Esophagus muscularis mucosa (tissue), 3 donors: ENCODE measurements around the gene DECR2.

Experiments used
- POLR2A ChIP-seq: fragments of 450-650 bp; IDR thresholded peaks from one replicate; pipeline ENCODE4 v1.6.1; 2017; ENCODE audit warnings: antibody characterized with exemption, moderate library complexity, mild to moderate bottlenecking, low read depth
- POLR2AphosphoS5 ChIP-seq, 2 donors: sonication (generic); formaldehyde crosslinking; IDR thresholded peaks; one replicate each; pipeline ENCODE4 v1.6.1; 2017; ENCODE audit warnings: antibody characterized with exemption in 2 of 2
- TF ChIP-seq, protein P1 (sequence below), 3 experiments: fragments of 200-600 bp in 2 of 3; fragments of 450-650 bp in 1 of 3; sonication (generic) in 2 of 3; IDR thresholded peaks; one replicate each; pipeline ENCODE4 v1.5.1; 2017 to 2019; ENCODE audit warnings: antibody characterized with exemption in 3 of 3, mild to moderate bottlenecking in 2 of 3, moderate library complexity in 1 of 3

DNA sequence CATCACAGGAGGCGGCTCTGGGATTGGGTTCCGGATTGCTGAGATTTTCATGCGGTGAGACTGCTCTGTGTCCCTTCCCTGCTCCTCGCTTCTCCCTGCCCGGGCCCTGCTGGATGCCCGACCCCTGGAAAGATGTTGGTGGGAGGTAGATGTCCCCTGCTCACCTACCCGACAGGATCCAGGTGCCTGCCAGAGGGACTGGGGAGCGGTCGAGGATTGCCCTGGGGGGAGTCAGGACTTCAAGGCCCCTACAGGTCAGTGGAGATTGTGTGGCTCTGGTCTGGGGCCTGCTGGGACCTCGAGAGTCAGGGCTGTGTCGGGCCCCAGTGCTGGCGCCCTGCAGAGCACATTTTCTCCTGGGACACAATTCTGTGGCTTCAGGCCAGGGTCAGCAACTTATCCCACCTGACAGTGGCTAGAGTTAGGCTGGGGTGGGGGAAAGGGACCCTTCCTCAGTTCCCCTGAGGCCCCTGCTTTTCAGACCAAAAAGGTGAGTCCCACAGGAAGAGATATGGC, 3.3 kb downstream of the DECR2 start:
- TF ChIP-seq, protein P1, sequence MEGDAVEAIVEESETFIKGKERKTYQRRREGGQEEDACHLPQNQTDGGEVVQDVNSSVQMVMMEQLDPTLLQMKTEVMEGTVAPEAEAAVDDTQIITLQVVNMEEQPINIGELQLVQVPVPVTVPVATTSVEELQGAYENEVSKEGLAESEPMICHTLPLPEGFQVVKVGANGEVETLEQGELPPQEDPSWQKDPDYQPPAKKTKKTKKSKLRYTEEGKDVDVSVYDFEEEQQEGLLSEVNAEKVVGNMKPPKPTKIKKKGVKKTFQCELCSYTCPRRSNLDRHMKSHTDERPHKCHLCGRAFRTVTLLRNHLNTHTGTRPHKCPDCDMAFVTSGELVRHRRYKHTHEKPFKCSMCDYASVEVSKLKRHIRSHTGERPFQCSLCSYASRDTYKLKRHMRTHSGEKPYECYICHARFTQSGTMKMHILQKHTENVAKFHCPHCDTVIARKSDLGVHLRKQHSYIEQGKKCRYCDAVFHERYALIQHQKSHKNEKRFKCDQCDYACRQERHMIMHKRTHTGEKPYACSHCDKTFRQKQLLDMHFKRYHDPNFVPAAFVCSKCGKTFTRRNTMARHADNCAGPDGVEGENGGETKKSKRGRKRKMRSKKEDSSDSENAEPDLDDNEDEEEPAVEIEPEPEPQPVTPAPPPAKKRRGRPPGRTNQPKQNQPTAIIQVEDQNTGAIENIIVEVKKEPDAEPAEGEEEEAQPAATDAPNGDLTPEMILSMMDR (IDR thresholded peaks at IDR 0.05): no peak
- TF ChIP-seq POLR2AphosphoS5 (IDR thresholded peaks at IDR 0.05) (no peak), POLR2A (no peak)
